Amniotic stem cell (primary cell): ENCODE measurements around the gene GNL1.
"Not testable (repeated sequence)": the region's sequence is repeated elsewhere in the genome, so short reads cannot be mapped to it uniquely, and the experiment has no call there.

ENCODE experiments used
- DNase-seq: peaks from one replicate; lab custom pipeline; 2025; lab: John Stamatoyannopoulos, UW

The GNL1 gene

DNA sequence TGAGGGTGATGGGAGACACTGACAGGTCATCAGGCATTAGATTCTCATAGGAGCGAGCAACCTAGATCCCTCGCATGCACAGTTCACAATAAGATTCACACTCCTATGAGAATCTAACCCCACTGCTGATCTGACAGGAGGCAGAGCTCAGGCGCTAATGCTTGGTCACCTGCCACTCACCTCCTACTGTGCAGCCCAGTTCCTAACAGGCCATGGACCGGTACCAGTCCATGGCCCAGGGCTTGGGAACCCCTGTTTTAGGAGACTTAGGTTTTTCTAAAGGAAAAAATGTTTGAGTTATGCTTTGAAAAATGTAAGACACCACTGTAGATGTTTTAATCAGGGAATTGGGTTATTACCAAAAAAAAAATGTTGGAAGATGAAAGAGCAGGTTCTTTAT, 60.3 kb downstream of the GNL1 start:
- no peak for DNase-seq

DNA sequence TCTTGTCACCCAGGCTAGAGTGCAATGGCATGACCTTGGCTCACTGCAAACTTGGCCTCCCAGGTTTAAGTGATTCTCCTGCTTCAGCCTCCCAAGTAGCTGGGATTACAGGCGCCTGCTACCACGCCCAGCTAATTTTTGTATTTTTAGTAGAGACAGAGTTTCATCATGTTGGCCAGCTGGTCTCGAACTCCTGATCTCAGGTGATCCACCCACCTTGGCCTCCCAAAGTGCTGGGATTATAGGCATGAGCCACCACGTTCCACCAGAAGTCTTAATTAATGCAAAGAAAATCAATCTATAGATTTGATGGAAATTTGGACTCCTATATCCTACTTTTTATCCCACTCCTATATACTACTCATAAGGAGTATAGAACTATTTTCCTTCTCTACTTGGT, 61.2 kb downstream of the GNL1 start:
- DNase-seq: not testable (repeated sequence)

DNA sequence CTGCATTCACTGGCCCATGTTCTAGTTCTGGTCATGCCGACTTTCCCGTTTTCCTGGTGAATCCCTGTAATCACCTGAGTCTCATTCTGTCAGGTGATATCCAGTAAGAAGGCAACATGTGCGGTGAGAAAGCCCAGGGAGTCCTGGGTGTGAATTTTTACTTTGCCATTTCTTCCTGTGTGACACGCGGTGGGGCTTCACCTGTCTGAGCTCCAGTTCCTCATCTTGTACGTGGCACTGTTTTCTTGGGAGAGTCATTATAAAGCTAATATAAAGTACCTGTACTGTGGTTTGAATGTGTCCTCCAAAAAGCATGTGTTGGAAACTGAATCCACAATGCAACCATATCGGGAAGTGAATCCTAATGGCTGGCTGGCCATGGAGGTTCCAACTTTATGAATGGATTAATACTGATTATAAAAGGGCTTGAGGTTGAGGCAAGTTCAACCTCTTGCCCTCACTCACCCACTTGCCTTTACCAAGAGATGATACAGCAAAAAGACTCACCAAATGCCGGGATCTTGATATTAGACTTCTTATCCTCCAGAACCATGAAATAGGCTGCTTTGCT, 61.9 kb downstream of the GNL1 start:
- DNase-seq: no peak

DNA sequence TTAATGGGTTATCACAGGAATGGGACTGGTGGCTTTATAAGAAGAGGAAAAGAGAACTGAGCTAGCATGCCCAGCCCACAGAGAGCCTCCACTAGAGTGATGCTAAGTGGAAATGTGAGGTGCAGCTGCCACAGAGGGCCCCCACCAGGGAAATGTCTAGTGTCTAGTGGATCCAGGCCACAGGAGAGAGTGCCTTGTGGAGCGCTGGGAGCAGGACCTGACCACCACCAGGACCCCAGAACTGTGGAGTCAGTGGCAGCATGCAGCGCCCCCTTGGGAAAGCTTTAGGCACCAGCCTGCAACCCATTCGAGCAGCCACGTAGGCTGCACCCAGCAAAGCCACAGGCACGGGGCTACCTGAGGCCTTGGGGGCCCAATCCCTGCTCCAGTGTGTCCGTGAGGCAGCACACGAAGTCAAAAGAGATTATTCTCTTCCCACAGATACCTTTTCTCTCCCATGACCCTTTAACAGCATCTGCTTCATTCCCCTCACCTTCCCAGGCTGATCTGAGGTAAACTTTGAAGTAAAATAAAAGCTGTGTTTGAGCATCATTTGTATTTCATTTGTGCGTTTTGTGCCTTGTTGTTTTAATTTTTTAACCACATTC, 62.5 kb downstream of the GNL1 start:
- no peak for DNase-seq

DNA sequence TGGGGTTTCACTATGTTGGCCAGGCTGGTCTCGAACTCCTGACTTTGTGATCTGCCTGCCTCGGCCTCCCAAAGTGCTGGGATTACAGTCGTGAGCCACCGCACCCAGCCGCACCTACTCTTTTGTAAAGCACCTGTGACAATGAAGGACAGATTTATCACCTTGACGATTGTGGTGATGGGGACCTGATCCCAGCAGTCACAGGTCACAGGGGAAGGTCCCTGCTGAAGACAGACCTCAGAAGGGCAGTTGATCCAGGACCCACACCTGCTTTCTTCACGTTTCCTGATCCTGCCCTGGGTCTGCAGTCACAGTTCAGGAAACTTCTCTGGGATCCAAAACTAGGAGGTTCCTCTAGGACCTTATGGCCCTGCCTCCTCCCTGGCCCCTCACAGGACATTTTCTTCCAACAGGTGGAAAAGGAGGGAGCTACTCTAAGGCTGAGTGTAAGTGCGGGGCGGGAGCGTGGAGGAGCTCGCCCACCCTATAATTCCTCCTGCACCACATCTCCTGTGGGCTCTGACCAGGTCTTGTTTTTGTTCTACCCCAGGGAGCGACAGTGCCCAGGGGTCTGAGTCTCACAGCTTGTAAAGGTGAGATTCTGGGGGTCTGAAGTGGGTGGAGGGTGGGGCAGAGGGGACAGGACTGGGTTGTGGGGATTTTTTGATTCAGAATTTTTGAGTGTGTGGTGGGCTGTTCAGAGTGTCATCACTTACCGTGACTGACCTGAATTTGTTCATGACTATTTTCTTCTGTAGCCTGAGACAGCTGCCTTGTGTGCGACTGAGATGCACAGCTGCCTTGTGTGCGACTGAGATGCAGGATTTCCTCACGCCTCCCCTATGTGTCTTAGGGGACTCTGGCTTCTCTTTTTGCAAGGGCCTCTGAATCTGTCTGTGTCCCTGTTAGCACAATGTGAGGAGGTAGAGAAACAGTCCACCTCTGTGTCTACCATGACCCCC, 64.0 kb downstream of the GNL1 start:
- DNase-seq: no peak
